H1 (cell line): Measurements from ENCODE around the gene CHST11.

Experiments used
- CHD1 ChIP-seq: IDR thresholded peaks from 2 replicates; pipeline ENCODE4 v1.6.1; 2012; ENCODE audit warnings: low read depth, low read length, improper control_type of control experiment
- EZH2 ChIP-seq: fragments of 200-600 bp; sonication (generic); IDR thresholded peaks from 2 replicates; pipeline ENCODE4 v1.7.1; 2012; ENCODE audit warnings: low read depth, mild to moderate bottlenecking, moderate library complexity, low read length, inconsistent platforms; ENCODE audit not compliant: severe bottlenecking
- NRF1 ChIP-seq: IDR thresholded peaks from 2 replicates; pipeline ENCODE4 v1.6.1; 2011; ENCODE audit warnings: mild to moderate bottlenecking, low read depth, low read length, improper control_type of control experiment
- RNF2 ChIP-seq: fragments of 200-900, 300-1000 bp; sonication (generic); IDR thresholded peaks from 2 replicates; pipeline ENCODE4 v1.7.1; 2016; ENCODE audit warnings: borderline replicate concordance, low read depth, mild to moderate bottlenecking, antibody characterized with exemption, low read length; ENCODE audit not compliant: poor library complexity, severe bottlenecking; ENCODE audit errors: missing control alignments
- SUZ12 ChIP-seq: fragments of 200-600 bp; sonication (generic); IDR thresholded peaks from 2 replicates; pipeline ENCODE4 v1.6.1; 2012; ENCODE audit warnings: mild to moderate bottlenecking, inconsistent platforms, low read length, moderate library complexity, mixed read lengths
- TAF1 ChIP-seq: IDR thresholded peaks from 2 replicates; pipeline ENCODE4 v1.6.1; 2011; ENCODE audit warnings: mild to moderate bottlenecking, low read depth, low read length
- TF ChIP-seq, protein P1 (sequence below), 3 experiments: IDR thresholded peaks; 1 replicate in 2 of 3; 2 replicates in 1 of 3; pipeline versions ENCODE4 v1.5.1 to v1.6.1; 2011; ENCODE audit warnings: low read length in 3 of 3, mild to moderate bottlenecking in 3 of 3, inconsistent platforms in 2 of 3, low read depth in 1 of 3, moderate library complexity in 1 of 3; ENCODE audit not compliant: insufficient read depth in 1 of 3; ENCODE audit errors: control extremely low read depth in 1 of 3
- TF ChIP-seq, protein P2 (sequence below): IDR thresholded peaks from 2 replicates; pipeline ENCODE4 v1.6.1; 2011; ENCODE audit warnings: low read depth, mild to moderate bottlenecking, low read length; ENCODE audit not compliant: insufficient read depth

DNA sequence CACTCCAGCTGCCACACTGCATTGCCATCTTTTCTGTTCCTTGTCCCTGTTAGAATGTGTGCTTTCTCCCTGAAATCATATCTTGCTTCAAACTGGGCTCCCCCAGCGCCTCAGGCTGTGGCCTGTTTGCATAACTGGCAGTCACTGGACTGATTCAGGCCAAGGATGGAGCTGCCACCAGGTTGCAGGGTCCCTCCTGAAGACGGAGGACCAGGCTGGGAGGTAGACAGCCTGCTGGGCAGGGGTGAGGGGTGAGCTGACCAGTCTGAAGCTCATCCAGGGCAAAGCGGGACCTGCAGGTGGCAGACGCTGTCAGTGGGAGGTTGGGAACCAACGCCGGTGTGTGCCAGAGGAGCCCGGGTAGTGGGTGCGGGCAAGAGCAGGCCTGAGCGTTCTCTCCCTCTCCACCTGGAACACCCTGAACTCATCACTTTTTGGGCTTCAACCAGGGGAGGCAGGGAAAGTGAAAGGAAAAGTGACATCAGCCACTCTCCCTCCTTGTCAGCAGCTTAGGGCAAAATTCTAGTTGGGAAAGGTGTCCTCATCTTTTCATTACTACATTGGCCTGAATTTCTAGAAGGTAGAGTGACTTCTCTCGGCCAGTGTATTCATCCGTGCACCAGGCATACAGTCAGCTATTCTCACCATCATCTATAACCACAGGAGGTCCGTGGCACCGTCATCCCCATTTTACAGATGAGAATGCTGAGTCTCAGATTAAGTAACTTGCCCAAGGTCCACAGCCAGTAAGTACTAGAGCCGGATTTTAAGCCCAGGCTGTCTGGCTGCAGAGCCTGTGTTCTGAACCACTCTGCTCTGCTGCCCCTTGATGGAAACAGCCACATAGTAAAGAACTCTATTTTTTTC lies 282.3 kb downstream of the CHST11 start:
- TF ChIP-seq, protein P1, sequence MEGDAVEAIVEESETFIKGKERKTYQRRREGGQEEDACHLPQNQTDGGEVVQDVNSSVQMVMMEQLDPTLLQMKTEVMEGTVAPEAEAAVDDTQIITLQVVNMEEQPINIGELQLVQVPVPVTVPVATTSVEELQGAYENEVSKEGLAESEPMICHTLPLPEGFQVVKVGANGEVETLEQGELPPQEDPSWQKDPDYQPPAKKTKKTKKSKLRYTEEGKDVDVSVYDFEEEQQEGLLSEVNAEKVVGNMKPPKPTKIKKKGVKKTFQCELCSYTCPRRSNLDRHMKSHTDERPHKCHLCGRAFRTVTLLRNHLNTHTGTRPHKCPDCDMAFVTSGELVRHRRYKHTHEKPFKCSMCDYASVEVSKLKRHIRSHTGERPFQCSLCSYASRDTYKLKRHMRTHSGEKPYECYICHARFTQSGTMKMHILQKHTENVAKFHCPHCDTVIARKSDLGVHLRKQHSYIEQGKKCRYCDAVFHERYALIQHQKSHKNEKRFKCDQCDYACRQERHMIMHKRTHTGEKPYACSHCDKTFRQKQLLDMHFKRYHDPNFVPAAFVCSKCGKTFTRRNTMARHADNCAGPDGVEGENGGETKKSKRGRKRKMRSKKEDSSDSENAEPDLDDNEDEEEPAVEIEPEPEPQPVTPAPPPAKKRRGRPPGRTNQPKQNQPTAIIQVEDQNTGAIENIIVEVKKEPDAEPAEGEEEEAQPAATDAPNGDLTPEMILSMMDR (IDR thresholded peaks at IDR 0.05; ENCODE audit: control extremely low read depth in 1 of 3, insufficient read depth in 1 of 3, low read depth in 1 of 3, low read length in 3 of 3), result no peak
- TF ChIP-seq RNF2 (no peak), EZH2 (no peak), CHD1 (no peak), SUZ12 (no peak), NRF1 (no peak), TAF1 (no peak)
- TF ChIP-seq, protein P2, sequence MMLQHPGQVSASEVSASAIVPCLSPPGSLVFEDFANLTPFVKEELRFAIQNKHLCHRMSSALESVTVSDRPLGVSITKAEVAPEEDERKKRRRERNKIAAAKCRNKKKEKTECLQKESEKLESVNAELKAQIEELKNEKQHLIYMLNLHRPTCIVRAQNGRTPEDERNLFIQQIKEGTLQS, result no peak
